GM23338 (cell line): Measurements from ENCODE around the gene PCDHB6. TPM values are rescaled to one million over a fixed set of nuclear protein-coding genes. Genes with fewer than 3 reads are reported as not detected.
"Not testable (repeated sequence)": the region's sequence is repeated elsewhere in the genome, so short reads cannot be mapped to it uniquely, and the experiment has no call there.

ENCODE experiments used
- ATAC-seq: fragments of 200-7000 bp; cut with Tn5 transposase; 3 replicates; pipeline ENCODE4 v1.9.1; 2020
- DNase-seq: peaks from one replicate; pipeline ENCODE4 v3.0.0-alpha.2; 2015; ENCODE audit warnings: low spot score
- H2AFZ ChIP-seq: fragments of 200-600 bp; sonication (generic); 2 replicates; pipeline ENCODE4 v1.8.0; 2016; ENCODE audit warnings: antibody characterized with exemption, mild to moderate bottlenecking, moderate library complexity
- H3F3A ChIP-seq: fragments of 200-600 bp; sonication (generic); replicated peaks from 2 replicates; pipeline ENCODE4 v1.8.0; 2017; ENCODE audit warnings: antibody characterized with exemption, mixed run types, low read depth
- H3K27ac ChIP-seq: fragments of 200-600 bp; sonication (generic); 2 replicates; pipeline ENCODE4 v1.6.1; 2016; ENCODE audit warnings: low read depth
- H3K27me3 ChIP-seq: fragments of 200-600 bp; sonication (generic); 2 replicates; pipeline ENCODE4 v1.8.0; 2016; ENCODE audit warnings: mild to moderate bottlenecking, mixed run types, moderate library complexity; ENCODE audit not compliant: insufficient read depth
- H3K36me3 ChIP-seq: fragments of 200-600 bp; sonication (generic); 2 replicates; pipeline ENCODE4 v1.8.0; 2016; ENCODE audit warnings: mild to moderate bottlenecking; ENCODE audit not compliant: insufficient read depth
- H3K4me1 ChIP-seq: fragments of 200-600 bp; sonication (generic); 2 replicates; pipeline ENCODE4 v1.8.0; 2016; ENCODE audit warnings: mild to moderate bottlenecking, moderate library complexity; ENCODE audit not compliant: insufficient read depth
- H3K4me2 ChIP-seq: fragments of 200-600 bp; sonication (generic); 2 replicates; pipeline ENCODE4 v1.7.1; 2017; ENCODE audit warnings: mixed run types
- H3K4me3 ChIP-seq: fragments of 200-600 bp; sonication (generic); 2 replicates; pipeline ENCODE4 v1.6.1; 2016; ENCODE audit warnings: mixed run types
- H3K79me2 ChIP-seq: fragments of 200-600 bp; sonication (generic); replicated peaks from 2 replicates; pipeline ENCODE4 v1.8.0; 2017; ENCODE audit warnings: mild to moderate bottlenecking; ENCODE audit not compliant: insufficient read depth
- H3K9me2 ChIP-seq: fragments of 200-600 bp; sonication (generic); 2 replicates; pipeline ENCODE4 v1.8.0; 2017; ENCODE audit not compliant: insufficient read depth
- H4K20me1 ChIP-seq: fragments of 200-600 bp; sonication (generic); replicated peaks from 2 replicates; pipeline ENCODE4 v1.8.0; 2017; ENCODE audit warnings: mild to moderate bottlenecking; ENCODE audit not compliant: insufficient read depth
- H3K27ac Mint-ChIP-seq: 2 replicates; pipeline ENCODE4 v1.8.0; 2020; ENCODE audit warnings: inconsistent platforms, mild to moderate bottlenecking, moderate library complexity, mixed read lengths
- H3K27me3 Mint-ChIP-seq: 3 replicates; pipeline ENCODE4 v1.8.0; 2022; ENCODE audit warnings: low read depth, mild to moderate bottlenecking, moderate library complexity, mixed read lengths, inconsistent platforms; ENCODE audit not compliant: insufficient read depth, poor library complexity
- H3K36me3 Mint-ChIP-seq: 3 replicates; pipeline ENCODE4 v1.8.0; 2021; ENCODE audit warnings: low read depth, mild to moderate bottlenecking, inconsistent platforms, moderate library complexity, mixed read lengths
- H3K4me1 Mint-ChIP-seq: 3 replicates; pipeline ENCODE4 v1.8.0; 2020; ENCODE audit warnings: mild to moderate bottlenecking, inconsistent platforms, mixed read lengths
- H3K4me3 Mint-ChIP-seq: 3 replicates; pipeline ENCODE4 v1.8.0; 2021; ENCODE audit warnings: moderate library complexity, mild to moderate bottlenecking, inconsistent platforms, mixed read lengths
- H3K9me3 Mint-ChIP-seq: 3 replicates; pipeline ENCODE4 v1.8.0; 2020; ENCODE audit warnings: moderate library complexity, mild to moderate bottlenecking, inconsistent platforms, mixed read lengths
- EZH2phosphoT487 ChIP-seq: fragments of 200-600 bp; sonication (generic); IDR thresholded peaks from one replicate; pipeline ENCODE4 v1.8.1; 2018; ENCODE audit warnings: antibody characterized with exemption; ENCODE audit not compliant: unreplicated experiment
- polyA plus RNA-seq: library from polyadenylated mRNA; unstranded; fragments of >200 nt; fragmentation: Nextera tagmentation; extraction: Ambion mirVana; gene quantifications from 2 replicates; pipeline ENCODE4 v1.2.1, GENCODE V29; 2016
- total RNA-seq: library from RNA; depleted of rRNA; stranded (reverse); fragments of >200 nt; shearing (Covaris generic); gene quantifications from 2 replicates; pipeline ENCODE4 v1.2.3, GENCODE V29; 2014
- TF ChIP-seq, protein P1 (sequence below), 2 experiments: fragments of 200-600 bp in 1 of 2; sonication (generic) in 1 of 2; conservative IDR thresholded peaks; 2 replicates each; pipeline versions ENCODE4 v1.5.1 to v1.6.1; 2016 to 2017; ENCODE audit warnings: antibody characterized with exemption in 2 of 2, low read depth in 2 of 2, mild to moderate bottlenecking in 2 of 2, moderate library complexity in 1 of 2

The PCDHB6 gene
- total and polyA plus RNA-seq, 2 experiments from 2014 or later, result 0.11 to 0.52 TPM

DNA sequence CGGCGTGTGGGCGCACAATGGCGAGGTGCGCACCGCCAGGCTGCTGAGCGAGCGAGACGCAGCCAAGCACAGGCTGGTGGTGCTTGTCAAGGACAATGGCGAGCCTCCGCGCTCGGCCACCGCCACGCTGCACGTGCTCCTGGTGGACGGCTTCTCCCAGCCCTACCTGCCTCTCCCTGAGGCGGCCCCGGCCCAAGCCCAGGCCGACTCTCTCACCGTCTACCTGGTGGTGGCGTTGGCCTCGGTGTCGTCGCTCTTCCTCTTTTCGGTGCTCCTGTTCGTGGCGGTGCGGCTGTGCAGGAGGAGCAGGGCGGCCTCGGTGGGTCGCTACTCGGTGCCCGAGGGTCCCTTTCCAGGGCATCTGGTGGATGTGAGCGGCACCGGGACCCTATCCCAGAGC, 2.2 kb downstream of the PCDHB6 start:
- H3F3A ChIP-seq, H3K4me2 ChIP-seq, H3K4me3 Mint-ChIP-seq, H3K4me3 ChIP-seq, H2AFZ ChIP-seq, H3K79me2 ChIP-seq, H3K4me1 ChIP-seq, ATAC-seq, H3K9me2 ChIP-seq, H3K27ac ChIP-seq, DNase-seq, H3K27me3 Mint-ChIP-seq, H3K4me1 Mint-ChIP-seq, H3K36me3 ChIP-seq, H3K27me3 ChIP-seq, H3K27ac Mint-ChIP-seq, H4K20me1 ChIP-seq: not testable (repeated sequence)
- H3K36me3 Mint-ChIP-seq, result peaks cover 36% of the 10 kb centered on the region
- peaks cover 37% of the 10 kb centered on the region for H3K9me3 Mint-ChIP-seq

DNA sequence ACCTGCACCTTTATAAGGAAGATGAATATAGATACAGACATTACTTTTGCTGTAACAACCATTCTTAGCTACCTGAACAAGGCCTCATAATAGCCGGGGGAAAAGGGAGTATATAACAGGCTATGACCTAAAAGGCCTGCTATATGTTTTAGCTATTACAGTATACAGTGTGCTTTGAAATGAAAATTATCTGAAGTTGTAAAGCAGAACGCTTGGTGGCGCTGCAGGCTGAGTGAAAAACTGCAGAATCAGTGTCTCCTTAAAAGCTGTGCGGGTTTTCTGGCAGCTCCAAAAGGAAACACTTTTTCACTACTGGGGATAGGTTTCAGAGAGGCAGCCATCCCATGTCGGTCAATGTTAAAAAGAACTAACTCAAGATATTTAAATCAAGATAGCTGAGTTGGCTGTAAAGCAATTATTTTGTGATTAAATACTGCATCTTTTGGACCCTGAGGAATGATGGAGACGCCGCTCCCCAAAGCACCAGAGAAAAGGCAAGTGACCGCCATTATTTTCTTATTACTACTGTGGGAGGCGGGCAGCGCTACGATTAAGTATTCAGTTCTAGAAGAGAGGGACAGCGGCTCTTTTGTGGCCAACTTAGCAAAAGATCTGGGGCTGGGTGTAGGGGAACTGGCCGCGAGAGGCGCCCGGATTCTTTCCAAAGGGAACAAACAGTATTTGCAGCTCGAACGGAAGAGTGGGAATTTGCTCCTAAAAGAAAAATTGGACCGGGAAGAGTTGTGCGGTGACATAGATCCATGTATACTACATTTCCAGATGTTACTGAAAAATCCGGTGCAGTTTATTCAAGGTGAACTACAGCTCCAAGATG, 5.9 kb downstream of the PCDHB6 start:
- ATAC-seq (peak; percentile 88), DNase-seq (peak; percentile 86)
- Histone ChIP-seq H3K9me2 (no peaks in the 10 kb centered on the region), H3K27me3 (no peaks in the 10 kb centered on the region), H4K20me1 (no peaks in the 10 kb centered on the region), H2AFZ (peak overlapping the region; percentile 34; the same call in 1 of the 2 replicates), H3K36me3 (no peaks in the 10 kb centered on the region), H3K27ac (no peak overlapping the region), H3F3A (no peaks in the 10 kb centered on the region), H3K79me2 (no peaks in the 10 kb centered on the region), H3K4me1 (no peaks in the 10 kb centered on the region), H3K4me2 (peak overlapping the region; percentile 26), H3K4me3 (peak overlapping the region; percentile 28)
- Mint-ChIP-seq H3K4me1 (no peaks in the 10 kb centered on the region), H3K4me3 (peak overlapping the region; percentile 25; the same call in 1 of the 3 replicates), H3K36me3 (peaks cover 31% of the 10 kb centered on the region), H3K27me3 (peaks cover 9% of the 10 kb centered on the region), H3K9me3 (peaks cover 33% of the 10 kb centered on the region), H3K27ac (peak overlapping the region; percentile 53; the same call in 1 of the 2 replicates)
- TF ChIP-seq, protein P1, sequence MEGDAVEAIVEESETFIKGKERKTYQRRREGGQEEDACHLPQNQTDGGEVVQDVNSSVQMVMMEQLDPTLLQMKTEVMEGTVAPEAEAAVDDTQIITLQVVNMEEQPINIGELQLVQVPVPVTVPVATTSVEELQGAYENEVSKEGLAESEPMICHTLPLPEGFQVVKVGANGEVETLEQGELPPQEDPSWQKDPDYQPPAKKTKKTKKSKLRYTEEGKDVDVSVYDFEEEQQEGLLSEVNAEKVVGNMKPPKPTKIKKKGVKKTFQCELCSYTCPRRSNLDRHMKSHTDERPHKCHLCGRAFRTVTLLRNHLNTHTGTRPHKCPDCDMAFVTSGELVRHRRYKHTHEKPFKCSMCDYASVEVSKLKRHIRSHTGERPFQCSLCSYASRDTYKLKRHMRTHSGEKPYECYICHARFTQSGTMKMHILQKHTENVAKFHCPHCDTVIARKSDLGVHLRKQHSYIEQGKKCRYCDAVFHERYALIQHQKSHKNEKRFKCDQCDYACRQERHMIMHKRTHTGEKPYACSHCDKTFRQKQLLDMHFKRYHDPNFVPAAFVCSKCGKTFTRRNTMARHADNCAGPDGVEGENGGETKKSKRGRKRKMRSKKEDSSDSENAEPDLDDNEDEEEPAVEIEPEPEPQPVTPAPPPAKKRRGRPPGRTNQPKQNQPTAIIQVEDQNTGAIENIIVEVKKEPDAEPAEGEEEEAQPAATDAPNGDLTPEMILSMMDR (conservative IDR thresholded peaks at IDR 0.05; ENCODE audit: low read depth in 2 of 2), result peak; percentile 81 to 91
- TF ChIP-seq EZH2phosphoT487, result no peak

DNA sequence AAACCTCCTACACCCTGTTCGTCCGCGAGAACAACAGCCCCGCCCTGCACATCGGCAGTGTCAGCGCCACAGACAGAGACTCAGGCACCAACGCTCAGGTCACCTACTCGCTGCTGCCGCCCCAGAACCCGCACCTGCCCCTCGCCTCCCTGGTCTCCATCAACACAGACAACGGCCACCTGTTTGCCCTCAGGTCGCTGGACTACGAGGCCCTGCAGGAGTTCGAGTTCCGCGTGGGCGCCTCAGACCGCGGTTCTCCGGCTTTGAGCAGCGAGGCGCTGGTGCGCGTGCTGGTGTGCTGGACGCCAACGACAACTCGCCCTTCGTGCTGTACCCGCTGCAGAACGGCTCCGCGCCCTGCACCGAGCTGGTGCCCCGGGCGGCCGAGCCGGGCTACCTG, 7.5 kb downstream of the PCDHB6 start:
- not testable (repeated sequence) for DNase-seq, H4K20me1 ChIP-seq, H3K4me3 Mint-ChIP-seq, H2AFZ ChIP-seq, H3K27ac Mint-ChIP-seq, H3K36me3 ChIP-seq, H3K79me2 ChIP-seq, H3K4me1 ChIP-seq, H3K27ac ChIP-seq, H3K4me2 ChIP-seq, H3K9me2 ChIP-seq, ATAC-seq, H3K27me3 Mint-ChIP-seq, H3K4me1 Mint-ChIP-seq, H3K4me3 ChIP-seq, H3K27me3 ChIP-seq, H3F3A ChIP-seq
- Mint-ChIP-seq H3K9me3 (peaks cover 26% of the 10 kb centered on the region; the same call in 2 of the 3 replicates), H3K36me3 (peaks cover 19% of the 10 kb centered on the region)

DNA sequence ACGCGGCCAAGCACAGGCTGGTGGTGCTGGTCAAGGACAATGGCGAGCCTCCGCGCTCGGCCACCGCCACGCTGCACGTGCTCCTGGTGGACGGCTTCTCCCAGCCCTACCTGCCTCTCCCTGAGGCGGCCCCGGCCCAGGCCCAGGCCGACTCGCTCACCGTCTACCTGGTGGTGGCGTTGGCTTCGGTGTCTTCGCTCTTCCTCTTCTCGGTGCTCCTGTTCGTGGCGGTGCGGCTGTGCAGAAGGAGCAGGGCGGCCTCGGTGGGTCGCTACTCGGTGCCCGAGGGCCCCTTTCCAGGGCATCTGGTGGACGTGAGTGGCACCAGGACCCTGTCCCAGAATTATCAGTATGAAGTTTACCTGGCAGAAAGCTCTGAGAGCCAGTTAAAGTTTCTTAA, 8.0 kb downstream of the PCDHB6 start:
- H3K79me2 ChIP-seq, H3K4me1 ChIP-seq, H3K27me3 Mint-ChIP-seq, H3K27ac Mint-ChIP-seq, H3K4me1 Mint-ChIP-seq, H3K27ac ChIP-seq, DNase-seq, H3K4me3 ChIP-seq, ATAC-seq, H3K4me3 Mint-ChIP-seq, H3K27me3 ChIP-seq, H3K36me3 ChIP-seq, H3K9me2 ChIP-seq, H2AFZ ChIP-seq, H3K4me2 ChIP-seq, H3F3A ChIP-seq, H4K20me1 ChIP-seq: not testable (repeated sequence)
- H3K9me3 Mint-ChIP-seq, result peaks cover 23% of the 10 kb centered on the region; the same call in 2 of the 3 replicates
- H3K36me3 Mint-ChIP-seq, result peaks cover 18% of the 10 kb centered on the region
